WERI-Rb-1 (cell line): ENCODE measurements around the gene SLC16A14.

Experiments used
- DNase-seq: peaks from one replicate; pipeline ENCODE4 v3.0.0-alpha.2; 2020
- H3K27ac ChIP-seq: fragments of 250-450 bp; sonication (Bioruptor Pico); 2 replicates; pipeline ENCODE4 v1.5.1; 2020; ENCODE audit warnings: mild to moderate bottlenecking, moderate library complexity
- H3K27me3 ChIP-seq: fragments of 250-450 bp; sonication (Bioruptor Pico); 2 replicates; pipeline ENCODE4 v1.5.1; 2021; ENCODE audit warnings: mild to moderate bottlenecking, low read depth, moderate library complexity; ENCODE audit not compliant: insufficient read depth, severe bottlenecking
- H3K36me3 ChIP-seq: fragments of 250-450 bp; sonication (Bioruptor Pico); 2 replicates; pipeline ENCODE4 v1.5.1; 2020; ENCODE audit warnings: mild to moderate bottlenecking, moderate library complexity
- H3K4me3 ChIP-seq: 2 replicates; pipeline ENCODE4 v1.5.1; 2011; ENCODE audit warnings: low read depth, mild to moderate bottlenecking, control low read depth, low read length
- H3K9me3 ChIP-seq: fragments of 250-450 bp; sonication (Bioruptor Pico); 2 replicates; pipeline ENCODE4 v1.5.1; 2021; ENCODE audit warnings: mild to moderate bottlenecking, moderate library complexity; ENCODE audit not compliant: severe bottlenecking
- TF ChIP-seq, protein P1 (sequence below): IDR thresholded peaks from 2 replicates; pipeline ENCODE4 v1.5.1; 2011; ENCODE audit warnings: low read depth, mild to moderate bottlenecking, control low read depth, inconsistent platforms, low read length

The SLC16A14 gene

DNA sequence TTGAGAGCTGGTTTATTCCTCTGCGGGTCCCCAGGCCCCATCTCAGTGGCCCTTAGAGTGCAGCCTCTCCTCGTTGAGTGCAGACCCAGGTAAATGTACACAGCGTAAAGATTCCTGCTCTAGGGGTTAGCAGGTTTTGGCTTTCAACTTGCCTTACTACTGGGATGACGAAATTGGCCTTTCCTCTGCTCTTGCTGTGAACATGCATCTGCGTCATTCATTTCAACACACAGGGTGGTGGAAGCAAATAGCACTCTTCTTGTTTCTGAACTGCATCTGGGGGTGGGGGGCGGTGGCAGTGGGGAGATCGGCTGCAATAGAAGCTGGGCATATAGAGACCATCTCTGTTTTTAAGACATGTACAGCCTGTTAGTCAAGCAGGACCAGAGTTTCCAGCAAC is 16.5 kb upstream of the SLC16A14 start:
- no peak for DNase-seq
- TF ChIP-seq, protein P1, sequence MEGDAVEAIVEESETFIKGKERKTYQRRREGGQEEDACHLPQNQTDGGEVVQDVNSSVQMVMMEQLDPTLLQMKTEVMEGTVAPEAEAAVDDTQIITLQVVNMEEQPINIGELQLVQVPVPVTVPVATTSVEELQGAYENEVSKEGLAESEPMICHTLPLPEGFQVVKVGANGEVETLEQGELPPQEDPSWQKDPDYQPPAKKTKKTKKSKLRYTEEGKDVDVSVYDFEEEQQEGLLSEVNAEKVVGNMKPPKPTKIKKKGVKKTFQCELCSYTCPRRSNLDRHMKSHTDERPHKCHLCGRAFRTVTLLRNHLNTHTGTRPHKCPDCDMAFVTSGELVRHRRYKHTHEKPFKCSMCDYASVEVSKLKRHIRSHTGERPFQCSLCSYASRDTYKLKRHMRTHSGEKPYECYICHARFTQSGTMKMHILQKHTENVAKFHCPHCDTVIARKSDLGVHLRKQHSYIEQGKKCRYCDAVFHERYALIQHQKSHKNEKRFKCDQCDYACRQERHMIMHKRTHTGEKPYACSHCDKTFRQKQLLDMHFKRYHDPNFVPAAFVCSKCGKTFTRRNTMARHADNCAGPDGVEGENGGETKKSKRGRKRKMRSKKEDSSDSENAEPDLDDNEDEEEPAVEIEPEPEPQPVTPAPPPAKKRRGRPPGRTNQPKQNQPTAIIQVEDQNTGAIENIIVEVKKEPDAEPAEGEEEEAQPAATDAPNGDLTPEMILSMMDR = no peak
- peaks cover 57% of the 10 kb centered on the region for H3K27me3 ChIP-seq
- H3K9me3 ChIP-seq = no peaks in the 10 kb centered on the region
- H3K36me3 ChIP-seq = no peaks in the 10 kb centered on the region
- no peak overlapping the region for H3K4me3 ChIP-seq
- H3K27ac ChIP-seq = no peak overlapping the region

- peaks cover 3% of the 10 kb centered on the region for H3K9me3 ChIP-seq
Measured at GRCh38 chr2:230077851-230078547, 9.3 kb upstream of the SLC16A14 start.

DNA sequence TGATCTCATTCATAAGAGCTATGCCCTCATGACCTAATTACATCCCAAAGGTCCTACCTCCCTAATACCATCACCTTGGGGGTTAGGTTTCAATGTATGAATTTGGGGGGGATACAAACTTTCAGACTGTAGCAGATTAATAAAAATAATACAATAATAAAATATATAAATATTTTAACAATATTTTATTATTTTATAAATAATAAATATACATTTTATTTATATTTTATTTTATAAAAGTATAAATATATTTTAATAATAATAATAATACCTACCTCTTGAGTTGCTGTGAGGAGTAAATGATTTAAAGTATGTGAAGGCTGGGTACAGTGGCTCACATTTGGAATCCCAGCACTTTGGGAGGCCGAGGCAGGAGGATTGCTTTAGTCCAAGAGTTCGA is 8.1 kb upstream of the SLC16A14 start:
- no peak for DNase-seq
- Histone ChIP-seq H3K27ac (no peak overlapping the region), H3K27me3 (peaks cover 58% of the 10 kb centered on the region), H3K9me3 (peaks cover 3% of the 10 kb centered on the region), H3K4me3 (no peak overlapping the region), H3K36me3 (no peaks in the 10 kb centered on the region)
- TF ChIP-seq, protein P1 = no peak

More at GRCh38 chr2:230077851-230078547, 9.3 kb upstream of the SLC16A14 start:
- peaks cover 62% of the 10 kb centered on the region for H3K27me3 ChIP-seq
- DNase-seq = no peak
- no peaks in the 10 kb centered on the region for H3K36me3 ChIP-seq
- no peak overlapping the region for H3K27ac ChIP-seq
- H3K4me3 ChIP-seq = no peak overlapping the region
- TF ChIP-seq, protein P1 = no peak

GRCh38 chr2:230075988-230076631 is 7.4 kb upstream of the SLC16A14 start:
- TF ChIP-seq, protein P1 = no peak
- Histone ChIP-seq H3K36me3 (no peaks in the 10 kb centered on the region), H3K4me3 (no peak overlapping the region), H3K27ac (no peak overlapping the region), H3K9me3 (peaks cover 3% of the 10 kb centered on the region), H3K27me3 (peaks cover 64% of the 10 kb centered on the region)
- DNase-seq = no peak

DNA sequence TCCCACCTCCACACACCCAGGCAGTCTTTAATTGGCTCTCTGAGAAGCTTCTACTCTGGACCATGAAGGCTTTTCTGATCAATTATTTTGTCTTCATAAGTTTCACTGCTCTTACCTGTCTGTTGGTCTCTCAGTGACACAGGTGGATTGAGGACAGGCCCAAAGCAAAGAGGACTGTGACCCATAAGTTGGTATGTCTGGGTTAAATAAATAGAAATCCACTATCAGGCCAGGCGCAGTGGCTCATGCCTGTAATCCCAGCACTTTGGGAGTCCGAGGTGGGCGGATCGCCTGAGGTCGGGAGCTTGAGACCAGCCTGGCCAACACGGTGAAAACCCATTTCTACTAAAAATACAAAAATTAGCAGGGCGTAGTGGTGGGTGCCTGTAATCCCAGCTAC is 2.7 kb upstream of the SLC16A14 start:
- Histone ChIP-seq H3K27me3 (peaks cover 76% of the 10 kb centered on the region), H3K27ac (no peak overlapping the region), H3K4me3 (no peak overlapping the region), H3K36me3 (no peaks in the 10 kb centered on the region), H3K9me3 (peaks cover 14% of the 10 kb centered on the region)
- no peak for DNase-seq
- TF ChIP-seq, protein P1 = no peak
